HG03139 (cell line): ENCODE measurements around the gene CSTPP1.
A peak's percentile ranks its signal among the peaks of the same experiment; 100 is the strongest.

Experiments used
- ATAC-seq: cut with Tn5 transposase; IDR thresholded peaks from one replicate; pipeline ENCODE4 v1.9.1; 2021; ENCODE audit not compliant: unreplicated experiment

The CSTPP1 gene

GRCh38 chr11:47176328-47177228 is 240.0 kb downstream of the CSTPP1 start, which contains the start of gene ARFGAP2:
TSS of gene ARFGAP2 (minus strand) at chr11:47176879. CDS start at chr11:47176853, 26 bp downstream.
- peak; percentile 88 for ATAC-seq

GRCh38 chr11:47177229-47177845 is 240.8 kb downstream of the CSTPP1 start:
- ATAC-seq: peak; percentile 37

- no peak for ATAC-seq
Observed at GRCh38 chr11:47177846-47178245, 241.3 kb downstream of the CSTPP1 start.

GRCh38 chr11:47178316-47178715 is 241.8 kb downstream of the CSTPP1 start:
- no peak for ATAC-seq

GRCh38 chr11:47178737-47179654 is 242.4 kb downstream of the CSTPP1 start:
- no peak for ATAC-seq

- ATAC-seq: no peak
Observed at GRCh38 chr11:47179655-47179991, 243.1 kb downstream of the CSTPP1 start.

GRCh38 chr11:47180006-47180787 is 243.6 kb downstream of the CSTPP1 start:
- no peak for ATAC-seq

GRCh38 chr11:47181271-47181670 is 244.7 kb downstream of the CSTPP1 start:
- ATAC-seq: no peak

GRCh38 chr11:47182380-47182779 is 245.8 kb downstream of the CSTPP1 start:
- ATAC-seq: no peak

GRCh38 chr11:47183031-47183856 is 246.7 kb downstream of the CSTPP1 start:
- ATAC-seq: no peak

- no peak for ATAC-seq
Observed at GRCh38 chr11:47183969-47184368, 247.4 kb downstream of the CSTPP1 start.

- ATAC-seq: no peak
Observed at GRCh38 chr11:47184711-47185304, 248.2 kb downstream of the CSTPP1 start.

- no peak for ATAC-seq
Observed at GRCh38 chr11:47185305-47186075, 248.9 kb downstream of the CSTPP1 start.

GRCh38 chr11:47186076-47186699 is 249.6 kb downstream of the CSTPP1 start, which contains the start of gene PACSIN3:
TSS of gene PACSIN3 (minus strand) at chr11:47186434. CDS start at chr11:47182727, 3,707 bp downstream.
- peak; percentile 44 for ATAC-seq

GRCh38 chr11:47186700-47187695 is 250.4 kb downstream of the CSTPP1 start:
- ATAC-seq: no peak

GRCh38 chr11:47187723-47188122 is 251.2 kb downstream of the CSTPP1 start:
- ATAC-seq: no peak

GRCh38 chr11:47188259-47188658 is 251.7 kb downstream of the CSTPP1 start:
- ATAC-seq: no peak
